OCI-LY7 (cell line): Measurements from ENCODE around the gene TK2.

ENCODE experiments used
- CTCF ChIP-seq: fragments of 200-600 bp; sonication (generic); conservative IDR thresholded peaks from 2 replicates; pipeline ENCODE4 v1.5.1; 2014; ENCODE audit warnings: mild to moderate bottlenecking, antibody characterized with exemption, low read length, moderate library complexity, mixed read lengths
- EZH2phosphoT487 ChIP-seq: fragments of 200-600 bp; sonication (generic); IDR thresholded peaks from 2 replicates; pipeline ENCODE4 v1.6.1; 2018; ENCODE audit warnings: low read depth, borderline replicate concordance, mild to moderate bottlenecking, mixed run types, antibody characterized with exemption, low read length, moderate library complexity, mixed read lengths

GRCh38 chr16:66576296-66576695 is 26.4 kb upstream of the TK2 start:
- TF ChIP-seq CTCF (no peak), EZH2phosphoT487 (no peak)
